Omental fat pad (tissue), 4 donors: Measurements from ENCODE around the gene B4GALT1. TPM values are rescaled to one million over a fixed set of nuclear protein-coding genes. Genes with fewer than 3 reads are reported as not detected.

Experiments used
- ATAC-seq: fragments of 150-250 bp; one replicate; pipeline ENCODE4 v1.9.1; 2016; ENCODE audit warnings: mild to moderate bottlenecking, moderate library complexity; ENCODE audit not compliant: low FRiP score
- DNase-seq: peaks from one replicate; pipeline ENCODE4 v3.0.0-alpha.2; 2019; ENCODE audit warnings: low spot score
- total RNA-seq, 4 donors: library from RNA; depleted of rRNA; stranded (reverse); fragments of >200 nt; gene quantifications; one replicate each; pipeline ENCODE4 v1.1.0, GENCODE V29; 2016
- TF ChIP-seq, protein P1 (sequence below), 3 donors: fragments of 450-650 bp; IDR thresholded peaks; one replicate each; pipeline ENCODE4 v1.5.1; 2016 to 2017; ENCODE audit warnings: antibody characterized with exemption in 3 of 3, mild to moderate bottlenecking in 3 of 3, moderate library complexity in 2 of 3

The B4GALT1 gene
- total RNA-seq, 4 donors from 2014 or later, result 52.5 to 113 (median 72.1) TPM

DNA sequence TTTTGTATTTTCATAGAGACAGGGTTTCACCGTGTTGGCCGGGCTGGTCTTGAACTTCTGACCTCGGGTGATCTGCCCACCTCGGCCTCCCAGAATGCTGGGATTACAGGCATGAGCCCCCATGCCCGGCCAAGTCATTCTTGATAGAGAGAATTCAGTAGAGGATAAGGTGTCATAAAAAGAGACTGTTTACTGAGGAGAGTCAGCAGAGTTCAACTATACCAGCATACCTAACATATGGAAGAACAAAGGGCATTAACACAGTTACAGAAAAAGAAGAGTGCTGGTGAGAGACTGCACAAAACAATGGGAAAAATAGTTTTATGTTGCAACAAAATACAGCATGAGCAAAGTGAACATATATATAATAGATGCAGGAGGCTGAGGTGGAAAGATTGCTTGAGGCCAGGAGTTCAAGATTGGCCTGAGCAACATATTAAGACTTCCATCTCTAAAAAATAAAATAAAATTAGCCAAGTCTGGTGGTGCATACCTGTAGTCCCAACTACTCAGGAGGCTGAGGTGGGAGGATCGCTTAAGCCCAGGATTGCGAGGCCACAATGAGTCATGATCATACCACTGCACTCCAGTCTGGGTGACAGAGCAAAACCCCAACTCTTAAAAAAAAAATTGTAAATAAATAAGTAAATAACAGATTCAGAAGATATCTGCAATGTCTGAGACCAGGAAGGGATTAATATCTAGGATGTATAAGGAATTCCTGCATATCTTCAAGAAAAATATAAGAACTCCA, 19.5 kb downstream of the B4GALT1 start:
- TF ChIP-seq, protein P1, sequence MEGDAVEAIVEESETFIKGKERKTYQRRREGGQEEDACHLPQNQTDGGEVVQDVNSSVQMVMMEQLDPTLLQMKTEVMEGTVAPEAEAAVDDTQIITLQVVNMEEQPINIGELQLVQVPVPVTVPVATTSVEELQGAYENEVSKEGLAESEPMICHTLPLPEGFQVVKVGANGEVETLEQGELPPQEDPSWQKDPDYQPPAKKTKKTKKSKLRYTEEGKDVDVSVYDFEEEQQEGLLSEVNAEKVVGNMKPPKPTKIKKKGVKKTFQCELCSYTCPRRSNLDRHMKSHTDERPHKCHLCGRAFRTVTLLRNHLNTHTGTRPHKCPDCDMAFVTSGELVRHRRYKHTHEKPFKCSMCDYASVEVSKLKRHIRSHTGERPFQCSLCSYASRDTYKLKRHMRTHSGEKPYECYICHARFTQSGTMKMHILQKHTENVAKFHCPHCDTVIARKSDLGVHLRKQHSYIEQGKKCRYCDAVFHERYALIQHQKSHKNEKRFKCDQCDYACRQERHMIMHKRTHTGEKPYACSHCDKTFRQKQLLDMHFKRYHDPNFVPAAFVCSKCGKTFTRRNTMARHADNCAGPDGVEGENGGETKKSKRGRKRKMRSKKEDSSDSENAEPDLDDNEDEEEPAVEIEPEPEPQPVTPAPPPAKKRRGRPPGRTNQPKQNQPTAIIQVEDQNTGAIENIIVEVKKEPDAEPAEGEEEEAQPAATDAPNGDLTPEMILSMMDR (IDR thresholded peaks at IDR 0.05), result no peak
- ATAC-seq, result no peak
- peak; percentile 3 for DNase-seq

DNA sequence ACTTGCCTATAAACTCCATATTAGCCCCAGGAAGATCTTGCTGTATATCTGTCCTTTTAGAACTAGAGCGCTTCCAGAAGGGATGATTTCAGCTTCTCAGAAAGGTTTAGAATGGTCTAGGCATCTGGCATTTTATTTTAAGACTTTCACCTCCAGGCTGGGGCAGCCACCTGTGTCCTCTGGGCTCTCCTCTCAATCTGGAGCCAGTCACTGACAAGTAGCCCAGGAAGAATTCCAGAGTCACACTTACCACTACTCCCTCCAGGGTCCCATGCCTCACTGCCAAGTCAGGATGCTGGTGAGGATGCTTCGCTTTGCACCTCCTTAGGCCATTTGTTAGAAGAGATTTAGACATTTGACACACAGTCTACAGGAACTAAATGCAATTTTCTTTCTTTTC, 20.8 kb downstream of the B4GALT1 start:
- no peak for ATAC-seq
- DNase-seq, result peak; percentile 4

GRCh38 chr9:33144551-33144950, 22.6 kb downstream of the B4GALT1 start:
- TF ChIP-seq, protein P1 (IDR thresholded peaks at IDR 0.05), result no peak
- peak; percentile 2 for DNase-seq
- ATAC-seq, result no peak

More for the DNA sequence above, 20.8 kb downstream of the B4GALT1 start:
- TF ChIP-seq, protein P1 (IDR thresholded peaks at IDR 0.05), result no peak

GRCh38 chr9:33143241-33143661, 23.9 kb downstream of the B4GALT1 start:
- no peak for ATAC-seq
- TF ChIP-seq, protein P1 (IDR thresholded peaks at IDR 0.05), result no peak
- DNase-seq, result peak; percentile 20

GRCh38 chr9:33142535-33142934, 24.6 kb downstream of the B4GALT1 start:
- DNase-seq, result no peak
- ATAC-seq, result no peak
- TF ChIP-seq, protein P1 (IDR thresholded peaks at IDR 0.05), result no peak

GRCh38 chr9:33140401-33141360, 26.5 kb downstream of the B4GALT1 start:
- DNase-seq, result peak; percentile 18
- TF ChIP-seq, protein P1 (IDR thresholded peaks at IDR 0.05), result no peak
- ATAC-seq, result no peak
